Immature natural killer cell (primary cell): ENCODE data around the gene SCN11A. TPM values are rescaled to one million over a fixed set of nuclear protein-coding genes. Genes with fewer than 3 reads are reported as not detected.

ENCODE experiments used
- DNase-seq, 3 donors: peaks; one replicate each; pipeline ENCODE4 v3.0.0; 2022; ENCODE audit warnings: mixed read lengths in 1 of 3
- H3K27ac Mint-ChIP-seq, 6 donors: one replicate each; pipeline ENCODE4 v1.8.0; 2020; ENCODE audit warnings: mixed read lengths in 6 of 6, mild to moderate bottlenecking in 5 of 6, inconsistent platforms in 4 of 6, moderate library complexity in 3 of 6
- H3K27me3 Mint-ChIP-seq, 3 donors: one replicate each; pipeline ENCODE4 v1.8.0; 2020 to 2021; ENCODE audit warnings: low read depth in 3 of 3, mild to moderate bottlenecking in 3 of 3, mixed read lengths in 3 of 3, moderate library complexity in 3 of 3, inconsistent platforms in 1 of 3
- H3K36me3 Mint-ChIP-seq, 3 donors: one replicate each; pipeline ENCODE4 v1.8.0; 2020; ENCODE audit warnings: mixed read lengths in 3 of 3, inconsistent platforms in 2 of 3, mild to moderate bottlenecking in 2 of 3
- H3K4me1 Mint-ChIP-seq, 2 donors: one replicate each; pipeline ENCODE4 v1.8.0; 2020; ENCODE audit warnings: inconsistent platforms in 2 of 2, mild to moderate bottlenecking in 2 of 2, mixed read lengths in 2 of 2, moderate library complexity in 1 of 2
- H3K4me3 Mint-ChIP-seq, 5 donors: one replicate each; pipeline ENCODE4 v1.8.0; 2020; ENCODE audit warnings: mild to moderate bottlenecking in 5 of 5, mixed read lengths in 5 of 5, inconsistent platforms in 3 of 5, moderate library complexity in 3 of 5
- H3K9me3 Mint-ChIP-seq, 6 donors: one replicate each; pipeline ENCODE4 v1.8.0; 2020; ENCODE audit warnings: mild to moderate bottlenecking in 6 of 6, mixed read lengths in 6 of 6, inconsistent platforms in 4 of 6, moderate library complexity in 3 of 6
- polyA plus RNA-seq, 3 donors: library from polyadenylated mRNA; unstranded; fragments of 300-500 nt; fragmentation: Illumina TruSeq; gene quantifications; one replicate each; pipeline ENCODE4 v1.2.3, GENCODE V29; 2021

The SCN11A gene
- not detected for polyA plus RNA-seq

- no peaks in the 10 kb centered on the region for H3K9me3 Mint-ChIP-seq
- H3K4me3 Mint-ChIP-seq: peak within 1 kb of the TSS; percentile 93 to 97 (median 94)
- H3K4me1 Mint-ChIP-seq: peaks cover 21 to 50% of the 10 kb centered on the region in 2 donors
- H3K36me3 Mint-ChIP-seq: no peaks in the 10 kb centered on the region
- H3K27me3 Mint-ChIP-seq: peaks cover 2 to 12% (median 6%) of the 10 kb centered on the region in 3 donors
- peak within 1 kb of the TSS; percentile 96 to 100 (median 100) for H3K27ac Mint-ChIP-seq
- DNase-seq: peak; percentile 91 to 95 (median 93)
Observed at GRCh38 chr3:39051649-39052561, at the start of gene SCN11A, which contains the start of gene WDR48. SCN11A (minus strand) TSS chr3:39051944; CDS start chr3:38950362, 101,582 bp downstream. WDR48 (plus strand) TSS chr3:39052016; CDS start chr3:39052026, 10 bp downstream.

- Mint-ChIP-seq H3K4me3 (no peak overlapping the region), H3K4me1 (peaks cover 6 to 12% of the 10 kb centered on the region in 2 donors), H3K27ac (no peak overlapping the region), H3K27me3 (peaks cover 1 to 12% (median 2%) of the 10 kb centered on the region in 3 donors), H3K9me3 (no peaks in the 10 kb centered on the region), H3K36me3 (peaks cover 0 to 11% (median 5%) of the 10 kb centered on the region in 3 donors)
- peak; percentile 38 to 50 (median 48) for DNase-seq
Observed at GRCh38 chr3:39101022-39101689, 49.4 kb upstream of the SCN11A start.

- peak overlapping the region in 1 of 6 donors; percentile 12 for H3K27ac Mint-ChIP-seq
- no peak for DNase-seq
- H3K27me3 Mint-ChIP-seq: peaks cover 0 to 9% (median 0%) of the 10 kb centered on the region in 3 donors
- peaks cover under 1 to 11% (median 7%) of the 10 kb centered on the region in 3 donors for H3K36me3 Mint-ChIP-seq
- H3K4me3 Mint-ChIP-seq: no peak overlapping the region
- no peaks in the 10 kb centered on the region for H3K9me3 Mint-ChIP-seq
- H3K4me1 Mint-ChIP-seq: peaks cover 0 to 6% of the 10 kb centered on the region in 2 donors
Observed at GRCh38 chr3:39100500-39100886, 48.7 kb upstream of the SCN11A start.

- no peak overlapping the region for H3K4me3 Mint-ChIP-seq
- no peak for DNase-seq
- H3K4me1 Mint-ChIP-seq: peaks cover 0 to 6% of the 10 kb centered on the region in 2 donors
- H3K27me3 Mint-ChIP-seq: peaks cover 0 to 4% (median 0%) of the 10 kb centered on the region in 3 donors
- H3K27ac Mint-ChIP-seq: no peak overlapping the region
- H3K9me3 Mint-ChIP-seq: no peaks in the 10 kb centered on the region
- peaks cover 6 to 16% (median 13%) of the 10 kb centered on the region in 3 donors for H3K36me3 Mint-ChIP-seq
Observed at GRCh38 chr3:39099738-39100499, 48.2 kb upstream of the SCN11A start.

- Mint-ChIP-seq H3K4me3 (no peak overlapping the region), H3K4me1 (peaks cover 0 to 6% of the 10 kb centered on the region in 2 donors), H3K27me3 (peaks cover 0 to 3% (median 0%) of the 10 kb centered on the region in 3 donors), H3K9me3 (no peaks in the 10 kb centered on the region), H3K36me3 (peaks cover 13 to 23% (median 18%) of the 10 kb centered on the region in 3 donors), H3K27ac (no peak overlapping the region)
- no peak for DNase-seq
Observed at GRCh38 chr3:39099242-39099641, 47.5 kb upstream of the SCN11A start.

- Mint-ChIP-seq H3K4me3 (no peak overlapping the region), H3K36me3 (peaks cover 19 to 30% (median 25%) of the 10 kb centered on the region in 3 donors), H3K4me1 (peaks cover 0 to 6% of the 10 kb centered on the region in 2 donors), H3K27ac (no peak overlapping the region), H3K9me3 (no peaks in the 10 kb centered on the region), H3K27me3 (peaks cover 0 to 5% (median 0%) of the 10 kb centered on the region in 3 donors)
- DNase-seq: no peak
Observed at GRCh38 chr3:39098473-39099000, 46.8 kb upstream of the SCN11A start.

GRCh38 chr3:39097716-39098472 is 46.1 kb upstream of the SCN11A start:
- H3K27ac Mint-ChIP-seq: no peak overlapping the region
- H3K27me3 Mint-ChIP-seq: peaks cover 0 to 5% (median 0%) of the 10 kb centered on the region in 3 donors
- peaks cover 0 to 6% of the 10 kb centered on the region in 2 donors for H3K4me1 Mint-ChIP-seq
- H3K36me3 Mint-ChIP-seq: peaks cover 19 to 33% (median 26%) of the 10 kb centered on the region in 3 donors
- no peak for DNase-seq
- H3K4me3 Mint-ChIP-seq: no peak overlapping the region
- H3K9me3 Mint-ChIP-seq: no peaks in the 10 kb centered on the region

- DNase-seq: no peak
- Mint-ChIP-seq H3K27me3 (peaks cover 0 to 5% (median 0%) of the 10 kb centered on the region in 3 donors), H3K36me3 (peaks cover 24 to 41% (median 31%) of the 10 kb centered on the region in 3 donors), H3K9me3 (no peaks in the 10 kb centered on the region), H3K4me3 (no peak overlapping the region), H3K4me1 (peaks cover 0 to 6% of the 10 kb centered on the region in 2 donors), H3K27ac (no peak overlapping the region)
Observed at GRCh38 chr3:39096775-39097174, 45.0 kb upstream of the SCN11A start.

GRCh38 chr3:39095778-39096177 is 44.0 kb upstream of the SCN11A start:
- H3K4me3 Mint-ChIP-seq: no peak overlapping the region
- DNase-seq: no peak
- H3K27ac Mint-ChIP-seq: no peak overlapping the region
- H3K36me3 Mint-ChIP-seq: peaks cover 28 to 42% (median 31%) of the 10 kb centered on the region in 3 donors
- H3K4me1 Mint-ChIP-seq: no peaks in the 10 kb centered on the region
- no peaks in the 10 kb centered on the region for H3K9me3 Mint-ChIP-seq
- H3K27me3 Mint-ChIP-seq: peaks cover 0 to 5% (median 0%) of the 10 kb centered on the region in 3 donors

GRCh38 chr3:39094851-39095677 is 43.3 kb upstream of the SCN11A start:
- DNase-seq: no peak
- peaks cover 0 to 5% (median 0%) of the 10 kb centered on the region in 3 donors for H3K27me3 Mint-ChIP-seq

GRCh38 chr3:39090922-39091321 is 39.2 kb upstream of the SCN11A start:
- H3K9me3 Mint-ChIP-seq: no peaks in the 10 kb centered on the region
- peaks cover 47 to 67% (median 54%) of the 10 kb centered on the region in 3 donors for H3K36me3 Mint-ChIP-seq
- peak overlapping the region in 1 of 6 donors; percentile 30 for H3K27ac Mint-ChIP-seq
- DNase-seq: no peak
- H3K4me3 Mint-ChIP-seq: no peak overlapping the region
- no peaks in the 10 kb centered on the region for H3K4me1 Mint-ChIP-seq
- H3K27me3 Mint-ChIP-seq: peaks cover 0 to 2% (median 1%) of the 10 kb centered on the region in 3 donors

More at GRCh38 chr3:39094851-39095677, 43.3 kb upstream of the SCN11A start:
- Mint-ChIP-seq H3K9me3 (no peaks in the 10 kb centered on the region), H3K4me3 (no peak overlapping the region), H3K27ac (no peak overlapping the region), H3K36me3 (peaks cover 29 to 49% (median 37%) of the 10 kb centered on the region in 3 donors), H3K4me1 (no peaks in the 10 kb centered on the region)

GRCh38 chr3:39088889-39089288 is 37.1 kb upstream of the SCN11A start:
- no peaks in the 10 kb centered on the region for H3K4me1 Mint-ChIP-seq
- H3K4me3 Mint-ChIP-seq: no peak overlapping the region
- H3K27ac Mint-ChIP-seq: peak overlapping the region in 1 of 6 donors; percentile 44
- H3K27me3 Mint-ChIP-seq: peaks cover 0 to 2% (median 1%) of the 10 kb centered on the region in 3 donors
- H3K36me3 Mint-ChIP-seq: peaks cover 37 to 58% (median 37%) of the 10 kb centered on the region in 3 donors
- no peaks in the 10 kb centered on the region for H3K9me3 Mint-ChIP-seq
- DNase-seq: no peak
